OCI-LY3 (cell line): Measurements from ENCODE around the gene GRID2.

Source experiments
- H2AFZ ChIP-seq: fragments of 200-600, 300-600 bp; shearing (Covaris generic); 2 replicates; pipeline ENCODE4 v1.6.0; 2014; ENCODE audit warnings: antibody characterized with exemption, low read depth, low read length
- H3K27ac ChIP-seq: fragments of 200-600, 300-600 bp; sonication (generic); 2 replicates; pipeline ENCODE4 v1.5.1; 2014; ENCODE audit warnings: mild to moderate bottlenecking, low read length, moderate library complexity, mixed read lengths
- H3K27me3 ChIP-seq: fragments of 200-600, 300-600 bp; sonication (generic); 2 replicates; pipeline ENCODE4 v1.6.1; 2014; ENCODE audit warnings: low read depth, low read length, mixed read lengths
- H3K36me3 ChIP-seq: fragments of 200-600, 300-600 bp; sonication (generic); replicated peaks from 2 replicates; pipeline ENCODE3; 2014; ENCODE audit warnings: low read depth, low read length, mixed read lengths
- H3K4me1 ChIP-seq: fragments of 300-600, 200-600 bp; sonication (generic); 2 replicates; pipeline ENCODE4 v1.6.1; 2014; ENCODE audit warnings: low read length, mixed read lengths
- H3K4me2 ChIP-seq: fragments of 200-600, 300-600 bp; sonication (generic); 2 replicates; pipeline ENCODE4 v1.6.1; 2014; ENCODE audit warnings: low read length, mixed read lengths
- H3K4me3 ChIP-seq: fragments of 300-600, 200-600 bp; sonication (generic); 2 replicates; pipeline ENCODE4 v1.5.1; 2014; ENCODE audit warnings: antibody characterized with exemption, mild to moderate bottlenecking, low read length, moderate library complexity
- H3K79me2 ChIP-seq: fragments of 300-600, 200-600 bp; shearing (Covaris generic); 2 replicates; pipeline ENCODE4 v1.6.1; 2014; ENCODE audit warnings: mild to moderate bottlenecking, low read length, mixed read lengths
- H3K9ac ChIP-seq: fragments of 300-600, 200-600 bp; shearing (Covaris generic); 2 replicates; pipeline ENCODE4 v1.6.0; 2014; ENCODE audit warnings: mild to moderate bottlenecking, low read length, moderate library complexity
- H3K9me3 ChIP-seq: fragments of 200-600, 300-600 bp; shearing (Covaris generic); 2 replicates; pipeline ENCODE4 v1.6.1; 2014; ENCODE audit warnings: low read length, mixed read lengths; ENCODE audit not compliant: insufficient read depth
- H4K20me1 ChIP-seq: fragments of 200-600, 300-600 bp; sonication (generic); 2 replicates; pipeline ENCODE4 v1.6.1; 2016; ENCODE audit warnings: low read length, mixed read lengths; ENCODE audit not compliant: insufficient read depth
- CTCF ChIP-seq: fragments of 200-600, 300-600 bp; sonication (generic); IDR thresholded peaks from 2 replicates; pipeline ENCODE4 v1.5.1; 2014; ENCODE audit warnings: antibody characterized with exemption, low read length, low read depth
- EZH2phosphoT487 ChIP-seq: fragments of 200-600 bp; shearing (Covaris generic); IDR thresholded peaks from 2 replicates; pipeline ENCODE4 v1.6.1; 2018; ENCODE audit warnings: antibody characterized with exemption, mixed run types, low read depth

The GRID2 gene

GRCh38 chr4:92636038-92636806 lies 332.5 kb downstream of the GRID2 start:
- Histone ChIP-seq H2AFZ (no peak overlapping the region), H3K79me2 (no peaks in the 10 kb centered on the region), H3K27ac (no peak overlapping the region), H3K9me3 (no peaks in the 10 kb centered on the region), H4K20me1 (no peaks in the 10 kb centered on the region), H3K4me2 (no peak overlapping the region), H3K27me3 (no peaks in the 10 kb centered on the region), H3K36me3 (no peaks in the 10 kb centered on the region), H3K4me1 (no peaks in the 10 kb centered on the region), H3K4me3 (no peak overlapping the region), H3K9ac (no peak overlapping the region)
- TF ChIP-seq EZH2phosphoT487 = no peak
- TF ChIP-seq CTCF = no peak

GRCh38 chr4:92641409-92641808 lies 337.6 kb downstream of the GRID2 start:
- Histone ChIP-seq H3K4me3 (no peak overlapping the region), H2AFZ (no peak overlapping the region), H3K4me2 (no peak overlapping the region), H3K4me1 (no peaks in the 10 kb centered on the region), H4K20me1 (no peaks in the 10 kb centered on the region), H3K36me3 (no peaks in the 10 kb centered on the region), H3K9me3 (no peaks in the 10 kb centered on the region), H3K27me3 (no peaks in the 10 kb centered on the region), H3K9ac (no peak overlapping the region), H3K27ac (no peak overlapping the region), H3K79me2 (no peaks in the 10 kb centered on the region)
- TF ChIP-seq CTCF (no peak), EZH2phosphoT487 (no peak)

- Histone ChIP-seq H3K79me2 (no peaks in the 10 kb centered on the region), H3K27me3 (no peaks in the 10 kb centered on the region), H3K36me3 (no peaks in the 10 kb centered on the region), H2AFZ (no peak overlapping the region), H3K4me2 (no peak overlapping the region), H3K27ac (no peak overlapping the region), H3K4me1 (no peaks in the 10 kb centered on the region), H3K9me3 (no peaks in the 10 kb centered on the region), H3K4me3 (no peak overlapping the region), H4K20me1 (no peaks in the 10 kb centered on the region), H3K9ac (no peak overlapping the region)
- TF ChIP-seq EZH2phosphoT487 = no peak
- no peak for TF ChIP-seq CTCF
These were observed 343.1 kb downstream of the GRID2 start for GRCh38 chr4:92646826-92647225.

DNA sequence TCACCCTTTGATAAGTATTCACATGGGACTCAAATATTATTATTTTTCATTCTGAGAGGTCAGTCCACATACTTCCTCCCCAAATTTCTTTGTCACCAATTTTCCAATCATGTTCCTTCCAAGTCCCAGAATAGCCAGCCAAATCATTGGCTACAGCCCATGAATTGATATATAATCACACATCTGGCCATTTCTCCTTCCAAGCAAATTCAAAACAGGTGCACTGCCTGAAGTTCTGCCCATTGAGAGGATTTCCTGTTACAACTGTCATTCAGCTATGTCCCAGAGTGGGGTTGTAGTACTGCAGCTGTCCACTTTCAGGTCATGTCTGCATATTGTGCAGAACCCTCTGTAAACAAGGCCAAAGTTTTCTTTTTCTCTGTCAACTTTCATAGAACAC lies 347.8 kb downstream of the GRID2 start:
- no peaks in the 10 kb centered on the region for H3K36me3 ChIP-seq
- H3K27me3 ChIP-seq = no peaks in the 10 kb centered on the region
- H3K9me3 ChIP-seq = no peaks in the 10 kb centered on the region
- H3K4me1 ChIP-seq = no peaks in the 10 kb centered on the region
- no peaks in the 10 kb centered on the region for H4K20me1 ChIP-seq
- H2AFZ ChIP-seq = no peak overlapping the region
- no peak overlapping the region for H3K9ac ChIP-seq
- H3K4me3 ChIP-seq = no peak overlapping the region
- TF ChIP-seq CTCF (no peak), EZH2phosphoT487 (no peak)
- no peaks in the 10 kb centered on the region for H3K79me2 ChIP-seq
- no peak overlapping the region for H3K27ac ChIP-seq
- H3K4me2 ChIP-seq = no peak overlapping the region
